IMR-90 (cell line): ENCODE data around the gene BSCL2. TPM values are rescaled to one million over a fixed set of nuclear protein-coding genes. Genes with fewer than 3 reads are reported as not detected.
A peak's percentile ranks its signal among the peaks of the same experiment; 100 is the strongest.

Experiments
- ATAC-seq: fragments of 200-7000 bp; cut with Tn5 transposase; 2 replicates; pipeline ENCODE4 v1.9.1; 2020; ENCODE audit warnings: low read depth, mild to moderate bottlenecking, moderate library complexity
- BruUV-seq: library from RNA; stranded (reverse); fragments of 400-500 nt; replicated peaks from 2 replicates; lab custom pipeline; 2021; lab: Mats Ljungman, UMichigan
- CTCF ChIA-PET: fragments of 300-600 bp; formaldehyde crosslinking; extraction: SDS; loops from one replicate; lab custom pipeline; 2021; ENCODE audit warnings: antibody characterized with exemption; lab: Yijun Ruan, JAX
- POLR2A ChIA-PET: fragments of 300-600 bp; sonication (Branson Sonifier 250); formaldehyde crosslinking; loops from one replicate; lab custom pipeline; 2022; ENCODE audit warnings: antibody characterized with exemption; ENCODE audit not compliant: unreplicated experiment; lab: Charles Lee
- DNase-seq: peaks from one replicate; pipeline ENCODE4 v3.0.0; 2013
- H2AFZ ChIP-seq: replicated peaks from 2 replicates; pipeline ENCODE3; 2013; ENCODE audit warnings: low read length, mild to moderate bottlenecking; ENCODE audit not compliant: poor library complexity
- H2AK5ac ChIP-seq: 2 replicates; pipeline ENCODE4 v1.6.1; 2013; ENCODE audit warnings: low read depth, low read length, inconsistent platforms
- H2AK9ac ChIP-seq: replicated peaks from 2 replicates; pipeline ENCODE3; 2013; ENCODE audit warnings: mild to moderate bottlenecking, low read depth, low read length, moderate library complexity; ENCODE audit not compliant: poor library complexity
- H2BK120ac ChIP-seq: 2 replicates; pipeline ENCODE4 v1.6.1; 2013; ENCODE audit warnings: low read depth, low read length, inconsistent platforms
- H2BK15ac ChIP-seq: 3 replicates; pipeline ENCODE4 v1.6.1; 2013; ENCODE audit warnings: low read depth, low read length, inconsistent platforms
- H2BK20ac ChIP-seq: 2 replicates; pipeline ENCODE4 v1.6.1; 2013; ENCODE audit warnings: low read depth, mild to moderate bottlenecking, inconsistent platforms, low read length, moderate library complexity
- H2BK5ac ChIP-seq: 2 replicates; pipeline ENCODE4 v1.6.1; 2013; ENCODE audit warnings: mild to moderate bottlenecking, low read depth, low read length, inconsistent platforms; ENCODE audit not compliant: poor library complexity, severe bottlenecking
- H3K14ac ChIP-seq: replicated peaks from 2 replicates; pipeline ENCODE4 v1.6.1; 2013; ENCODE audit warnings: low read depth, low read length, inconsistent platforms
- H3K18ac ChIP-seq: 2 replicates; pipeline ENCODE4 v1.6.1; 2013; ENCODE audit warnings: low read depth, low read length, control low read depth
- H3K23ac ChIP-seq: 2 replicates; pipeline ENCODE4 v1.6.1; 2013; ENCODE audit warnings: low read depth, low read length, inconsistent platforms
- H3K27ac ChIP-seq: 2 replicates; pipeline ENCODE4 v1.5.1; 2013; ENCODE audit warnings: mild to moderate bottlenecking, control low read depth, low read length; ENCODE audit not compliant: insufficient read depth
- H3K27me3 ChIP-seq: 2 replicates; pipeline ENCODE4 v1.6.1; 2013; ENCODE audit warnings: low read length; ENCODE audit not compliant: control insufficient read depth, insufficient read depth
- H3K36me3 ChIP-seq: 2 replicates; pipeline ENCODE4 v1.6.1; 2013; ENCODE audit warnings: low read length, mixed read lengths; ENCODE audit not compliant: control insufficient read depth, insufficient read depth
- H3K4ac ChIP-seq: 2 replicates; pipeline ENCODE4 v1.6.1; 2013; ENCODE audit warnings: low read depth, low read length, inconsistent platforms
- H3K4me1 ChIP-seq: 2 replicates; pipeline ENCODE4 v1.6.1; 2013; ENCODE audit warnings: low read length, mixed read lengths; ENCODE audit not compliant: control insufficient read depth, insufficient read depth
- H3K4me2 ChIP-seq: 2 replicates; pipeline ENCODE4 v1.6.1; 2013; ENCODE audit warnings: low read depth, mild to moderate bottlenecking, control low read depth, low read length, moderate library complexity
- H3K4me3 ChIP-seq: 2 replicates; pipeline ENCODE4 v1.5.1; 2013; ENCODE audit warnings: low read depth, mild to moderate bottlenecking, control low read depth, low read length, moderate library complexity; ENCODE audit not compliant: insufficient read depth
- H3K56ac ChIP-seq: 2 replicates; pipeline ENCODE4 v1.6.1; 2013; ENCODE audit warnings: low read length, inconsistent platforms; ENCODE audit not compliant: insufficient read depth; ENCODE audit errors: extremely low read depth
- H3K79me1 ChIP-seq, 2 experiments: 2 replicates each; pipeline ENCODE4 v1.6.1; 2013; ENCODE audit warnings: low read length in 2 of 2, inconsistent platforms in 1 of 2, low read depth in 1 of 2
- H3K9ac ChIP-seq: 2 replicates; pipeline ENCODE4 v1.6.1; 2013; ENCODE audit warnings: low read depth, low read length, control low read depth
- H3K9me1 ChIP-seq: 2 replicates; pipeline ENCODE4 v1.6.1; 2013; ENCODE audit warnings: low read length, inconsistent platforms; ENCODE audit not compliant: insufficient read depth
- H3K9me3 ChIP-seq: 2 replicates; pipeline ENCODE4 v1.6.1; 2013; ENCODE audit warnings: low read length; ENCODE audit not compliant: control insufficient read depth, insufficient read depth
- H4K20me1 ChIP-seq: 2 replicates; pipeline ENCODE4 v1.6.1; 2013; ENCODE audit warnings: low read length, inconsistent platforms; ENCODE audit not compliant: insufficient read depth
- H4K5ac ChIP-seq: 2 replicates; pipeline ENCODE4 v1.6.1; 2013; ENCODE audit warnings: mild to moderate bottlenecking, low read depth, low read length, control low read depth
- H4K8ac ChIP-seq, 2 experiments: 2 replicates each; pipeline ENCODE4 v1.6.1; 2013; ENCODE audit warnings: low read depth in 2 of 2, low read length in 2 of 2, control low read depth in 1 of 2, inconsistent platforms in 1 of 2
- H4K91ac ChIP-seq: 2 replicates; pipeline ENCODE4 v1.6.1; 2013; ENCODE audit warnings: low read depth, low read length, inconsistent platforms; ENCODE audit not compliant: insufficient read depth
- ELK1 ChIP-seq: fragments of 150-350 bp; IDR thresholded peaks from 2 replicates; pipeline ENCODE4 v1.6.1; 2016; ENCODE audit warnings: low read depth, mild to moderate bottlenecking, low read length, moderate library complexity, borderline replicate concordance
- MAFK ChIP-seq: IDR thresholded peaks from 2 replicates; pipeline ENCODE4 v1.6.1; 2012; ENCODE audit warnings: low read depth, low read length, improper control_type of control experiment
- MAZ ChIP-seq: IDR thresholded peaks from 2 replicates; pipeline ENCODE4 v1.6.1; 2012; ENCODE audit warnings: low read depth, mild to moderate bottlenecking, low read length, improper control_type of control experiment, moderate library complexity, borderline replicate concordance
- POLR2A ChIP-seq: IDR thresholded peaks from 2 replicates; pipeline ENCODE4 v1.6.1; 2012; ENCODE audit warnings: mild to moderate bottlenecking, low read depth, low read length
- RFX5 ChIP-seq: IDR thresholded peaks from 2 replicates; pipeline ENCODE4 v1.8.0; 2012; ENCODE audit warnings: low read depth, mild to moderate bottlenecking, low read length, moderate library complexity
- WGBS, 2 experiments: methylation state at CpG; one replicate each; pipeline versions ENCODE4 v1.1.5 to v1.1.7; 2013; ENCODE audit warnings: missing lambda C conversion rate in 2 of 2; ENCODE audit not compliant: insufficient read length in 1 of 2; ENCODE audit errors: extremely low coverage in 2 of 2; 5-methylcytosine and 5-hydroxymethylcytosine counted together
- dilution Hi-C: fragments of 300-500 bp; cut with HindIII; formaldehyde crosslinking; loops from one replicate; pipeline ENCODE4 v1.14.3; 2018; ENCODE audit warnings: low sequenced_read_pairs; ENCODE audit not compliant: unreplicated experiment
- in situ Hi-C: fragments of 300-500 bp; cut with MboI; formaldehyde crosslinking; loops from 3 replicates; pipeline ENCODE4 v1.14.3; 2019; ENCODE audit warnings: low sequenced_read_pairs, inconsistent platforms, mixed read lengths
- intact Hi-C: fragments of 100-400 bp; cut with micrococcal nuclease; formaldehyde crosslinking; loops from 2 replicates; pipeline ENCODE4 v1.10.0; 2022
- polyA plus RNA-seq, 3 experiments: library from polyadenylated mRNA; depleted of rRNA; stranded (reverse); fragments of >200 nt; gene quantifications; 2 replicates each; pipeline ENCODE4 v1.2.3, GENCODE V29; 2012; ENCODE audit warnings: low replicate concordance in 1 of 3
- total RNA-seq: library from RNA; depleted of rRNA; stranded (reverse); fragments of >200 nt; gene quantifications from 2 replicates; pipeline ENCODE4 v1.2.3, GENCODE V29; 2012

Gene BSCL2
- total and polyA plus RNA-seq, 2 of the 4 experiments (the other 2 are of a cell fraction) = 26.2 to 47.1 TPM

- Histone ChIP-seq H4K8ac (peak overlapping the region; percentile 66 to 69; a peak in 3 of 4 replicates), H2AK5ac (peak overlapping the region; percentile 93), H3K27ac (peak overlapping the region; percentile 68), H4K20me1 (peaks cover 18% of the 10 kb centered on the region), H2AK9ac (peak overlapping the region; percentile 99), H2BK15ac (no peak overlapping the region), H4K91ac (no peak overlapping the region), H3K27me3 (no peaks in the 10 kb centered on the region), H3K36me3 (peaks cover 15% of the 10 kb centered on the region), H3K56ac (peak overlapping the region; percentile 67), H3K4me3 (peak overlapping the region; percentile 73), H3K23ac (peak overlapping the region; percentile 89), H3K4me2 (peak overlapping the region; percentile 88), H2BK120ac (no peak overlapping the region), H2AFZ (peak overlapping the region; percentile 27), H3K18ac (no peak overlapping the region), H2BK5ac (peak overlapping the region; percentile 41), H3K9ac (peak overlapping the region; percentile 79), H3K9me1 (peaks cover 9% of the 10 kb centered on the region), H3K14ac (peak overlapping the region; percentile 95), H2BK20ac (no peak overlapping the region), H4K5ac (peak overlapping the region; percentile 6; the same call in 1 of the 2 replicates), H3K9me3 (no peaks in the 10 kb centered on the region), H3K4me1 (peaks cover 8% of the 10 kb centered on the region), H3K4ac (peak overlapping the region; percentile 91), H3K79me1 (peaks cover 37 to 66% of the 10 kb centered on the region in 2 experiments)
- in situ Hi-C loops (no loop called here), dilution Hi-C loops (no loop called here), intact Hi-C loops (no loop called here)
- TF ChIP-seq MAZ (no peak), MAFK (no peak), RFX5 (no peak), ELK1 (no peak), POLR2A (peak; percentile 3; the same call in 1 of the 2 replicates)
- ChIA-PET CTCF (interaction anchor here (0.8 kb wide), 1 partner anchor 272 kb away, joined by 3 read pairs; no protein-coding TSS in a partner anchor), POLR2A (interaction anchor here (1.6 kb wide), 1 partner anchor 13 kb away, joined by 9 read pairs; the partner anchor contains the start of gene INTS5)
- no TSS peak for BruUV-seq
- DNase-seq = no peak
- 36% methylated on average over 8 of the region's 16 CpGs; no CpG with 5 or more reads in 1 of the 2 experiments for WGBS, 2 experiments
- ATAC-seq = no peak
These were observed 40.8 kb downstream of the BSCL2 start for GRCh38 chr11:62666259-62666926.
